Limb (tissue), 2 donors: ENCODE data around the gene EZR.
"Not testable (repeated sequence)": the region's sequence is repeated elsewhere in the genome, so short reads cannot be mapped to it uniquely, and the experiment has no call there.

Source experiments
- DNase-seq, 2 donors: peaks; one replicate each; pipeline ENCODE4 v3.0.0-alpha.2; 2016; ENCODE audit errors: extremely low spot score in 2 of 2

EZR gene

DNA sequence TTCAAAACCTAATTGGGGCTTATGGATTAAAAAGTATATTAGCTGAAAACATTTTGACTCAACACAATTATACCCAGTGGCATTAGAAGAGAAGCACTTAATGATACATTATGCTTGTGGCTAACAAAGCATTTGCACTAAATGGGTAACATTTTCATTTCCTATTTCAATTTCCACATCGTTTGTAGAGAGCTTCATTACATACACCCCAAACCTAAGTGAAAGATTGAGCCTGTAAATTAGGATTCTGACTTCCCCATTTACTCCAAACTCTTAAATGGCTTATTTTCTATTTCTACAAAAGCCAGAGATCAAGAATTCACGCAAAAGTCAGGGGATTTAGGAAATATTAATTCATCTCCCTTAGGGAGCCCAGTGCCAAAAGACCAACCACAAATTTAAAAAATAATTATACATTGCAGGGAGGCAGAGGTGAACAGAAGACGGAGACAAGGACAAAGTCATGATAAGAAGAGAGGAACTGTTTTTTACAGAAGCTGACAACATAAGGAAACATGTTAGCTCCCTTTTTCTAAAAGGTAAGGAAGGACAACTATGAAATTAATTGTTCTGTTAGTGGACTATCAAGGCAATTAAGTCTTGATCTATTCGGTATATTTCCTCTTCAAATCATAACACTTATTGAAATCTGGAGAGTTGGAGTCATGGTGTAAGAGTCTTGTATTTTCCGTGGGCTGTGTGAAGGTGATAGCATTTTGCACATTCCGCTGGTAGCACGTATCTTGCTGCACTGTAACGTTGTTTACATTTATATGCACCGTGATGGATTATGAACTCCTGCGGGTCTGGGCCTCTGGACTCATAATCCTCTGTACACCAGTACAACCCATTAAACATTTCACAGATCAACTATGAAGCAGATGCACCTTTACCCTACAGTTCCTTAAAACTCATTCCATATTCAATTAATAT, 24.8 kb upstream of the EZR start:
- DNase-seq = no peak

DNA sequence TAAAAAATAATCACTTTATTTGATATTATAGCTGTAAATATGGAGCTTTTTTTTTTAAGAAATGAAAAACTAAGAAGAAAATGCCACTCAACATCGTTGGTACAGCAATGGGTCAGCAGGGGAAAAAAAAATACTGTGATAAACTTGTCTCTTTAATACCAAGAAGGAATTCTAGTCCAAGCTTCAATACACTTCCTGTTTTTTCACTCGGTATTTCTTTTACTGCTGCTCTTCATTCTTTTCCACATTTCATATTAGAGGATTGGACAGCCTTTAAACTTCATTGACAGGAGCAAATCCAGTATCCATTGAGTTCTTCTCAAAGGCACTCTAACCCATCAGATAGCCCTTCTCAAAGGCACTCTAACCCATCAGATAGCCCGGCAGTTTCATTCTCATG, 22.2 kb upstream of the EZR start:
- DNase-seq = no peak

DNA sequence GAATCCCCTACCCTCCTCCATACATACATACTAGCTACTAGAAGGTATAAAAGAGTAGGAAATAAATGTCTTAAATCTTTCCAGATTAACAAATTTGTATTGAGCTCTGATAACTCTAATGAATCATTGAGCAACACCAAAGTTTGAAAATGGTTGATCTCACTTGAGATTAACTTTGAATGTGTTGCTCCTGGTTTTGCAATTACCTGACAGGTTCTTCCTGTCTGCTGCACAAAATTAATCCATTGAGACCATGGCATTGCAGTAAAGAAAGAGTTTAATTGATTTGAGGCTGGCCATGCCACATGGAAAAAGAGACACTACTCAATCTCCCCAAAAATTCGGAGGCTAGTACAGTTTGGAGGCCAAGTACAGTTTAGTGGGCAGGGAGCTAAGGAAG, 21.3 kb upstream of the EZR start:
- no peak for DNase-seq

DNA sequence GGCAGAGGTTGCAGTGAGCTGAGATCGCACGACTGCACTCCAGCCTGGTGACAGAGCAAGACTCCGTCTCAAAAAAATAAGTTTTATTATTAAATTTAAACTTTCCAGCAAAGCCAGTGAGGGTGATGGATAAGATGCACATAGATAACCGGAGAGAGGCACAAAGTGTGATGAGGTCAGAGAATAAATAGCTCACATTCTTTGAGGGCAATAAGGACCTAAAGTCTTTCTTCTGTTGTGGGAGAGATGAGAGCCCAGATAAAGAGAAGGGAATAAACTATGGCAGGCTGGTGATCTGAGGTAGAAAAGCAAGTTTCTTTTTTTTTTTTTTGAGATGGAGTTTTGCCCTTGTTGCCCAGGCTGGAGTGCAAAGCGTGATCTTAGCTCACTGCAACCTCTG, 20.6 kb upstream of the EZR start:
- DNase-seq = no peak

DNA sequence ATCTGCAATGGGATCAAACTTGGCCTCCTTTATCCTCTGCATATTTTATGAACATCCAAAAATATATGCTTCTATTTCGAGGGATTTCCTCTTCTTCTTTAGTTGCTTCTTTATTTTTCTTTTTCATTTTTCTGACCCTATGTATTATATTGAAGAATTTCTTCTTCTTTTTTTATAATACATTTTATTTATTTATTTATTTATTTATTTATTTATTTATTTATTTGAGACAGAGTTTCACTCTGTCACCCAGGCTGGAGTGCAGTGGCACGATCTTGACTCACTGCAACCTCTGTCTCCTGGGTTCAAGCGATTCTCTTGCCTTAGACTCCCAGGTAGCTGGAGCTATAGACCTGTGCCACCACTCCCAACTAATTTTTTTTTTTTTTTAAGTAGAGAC, 19.6 kb upstream of the EZR start:
- not testable (repeated sequence) for DNase-seq

DNA sequence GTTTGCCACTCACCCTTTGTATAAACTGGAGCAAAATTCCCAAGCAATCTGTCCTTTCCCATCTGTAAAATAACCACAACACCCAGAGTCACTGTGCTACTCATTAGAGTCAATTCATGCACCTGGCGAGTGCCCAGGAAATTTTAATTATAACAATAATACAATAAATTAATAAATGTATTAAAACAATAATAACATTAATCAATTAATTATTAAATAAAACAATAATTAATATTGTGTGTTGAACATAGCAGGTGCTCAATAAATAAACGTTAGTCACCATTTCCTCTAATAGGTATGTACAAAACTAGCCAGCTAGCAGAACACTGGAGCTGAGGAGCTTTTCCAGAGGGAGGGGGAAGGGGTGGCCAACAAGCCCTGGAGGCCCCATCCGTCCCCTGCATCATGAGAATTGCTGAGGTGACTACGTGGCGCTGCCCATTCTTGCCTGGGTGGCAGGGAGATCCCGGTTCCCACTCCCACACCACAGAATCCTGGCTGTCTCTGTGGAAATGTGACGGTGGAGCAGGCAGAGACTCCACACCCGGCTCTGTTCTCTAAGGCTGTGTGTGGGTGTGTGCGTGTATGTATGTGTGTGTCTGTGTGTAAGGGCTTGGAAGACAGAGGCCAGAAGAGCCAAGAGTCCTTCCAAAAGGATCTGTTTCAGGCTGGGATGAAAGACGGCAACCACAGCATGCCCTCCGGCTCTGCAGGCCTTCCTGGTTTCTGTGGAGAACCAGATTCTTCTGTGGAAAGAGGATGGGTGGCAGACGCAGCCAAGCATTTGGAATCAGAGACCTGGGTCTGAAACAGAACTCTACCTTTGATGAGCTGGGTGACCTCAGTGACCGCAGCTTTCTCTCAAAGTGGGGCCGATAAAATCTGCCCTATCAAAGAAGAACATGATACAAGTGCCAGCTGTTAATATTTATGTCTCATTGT, 18.8 kb upstream of the EZR start:
- no peak for DNase-seq

DNA sequence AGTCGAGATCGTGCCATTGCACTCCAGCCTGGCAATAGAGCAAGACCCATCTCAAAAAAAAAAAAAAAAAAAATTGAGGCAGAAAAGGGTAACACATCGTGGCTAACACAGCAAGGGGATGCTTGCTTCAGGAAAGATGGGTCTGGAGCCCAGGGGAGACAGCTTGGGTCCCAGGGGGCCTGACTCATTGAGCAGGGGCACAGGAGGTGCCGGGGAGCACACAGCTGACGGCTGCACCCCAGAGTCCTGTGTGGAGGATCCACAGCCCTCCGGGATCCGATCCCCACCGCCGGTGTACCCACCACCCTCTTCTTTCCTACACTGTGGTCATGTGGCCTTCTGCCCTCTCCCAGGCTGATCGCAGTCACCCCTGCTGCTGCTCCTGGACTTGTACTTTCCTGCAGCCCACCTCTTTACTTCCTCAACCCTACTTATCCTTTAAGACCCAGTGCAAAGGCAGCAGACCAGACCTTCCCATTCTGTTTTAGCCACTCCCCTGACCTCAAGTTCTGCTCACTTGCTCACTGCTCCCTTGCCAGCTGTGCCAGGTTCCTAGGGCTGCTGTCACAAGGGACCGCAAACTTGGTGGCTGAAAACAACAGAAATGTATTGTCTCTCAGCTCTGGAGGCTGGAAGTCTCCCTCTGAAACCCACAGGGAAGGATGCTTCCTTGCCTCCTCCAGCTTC, 17.6 kb upstream of the EZR start:
- DNase-seq = no peak

DNA sequence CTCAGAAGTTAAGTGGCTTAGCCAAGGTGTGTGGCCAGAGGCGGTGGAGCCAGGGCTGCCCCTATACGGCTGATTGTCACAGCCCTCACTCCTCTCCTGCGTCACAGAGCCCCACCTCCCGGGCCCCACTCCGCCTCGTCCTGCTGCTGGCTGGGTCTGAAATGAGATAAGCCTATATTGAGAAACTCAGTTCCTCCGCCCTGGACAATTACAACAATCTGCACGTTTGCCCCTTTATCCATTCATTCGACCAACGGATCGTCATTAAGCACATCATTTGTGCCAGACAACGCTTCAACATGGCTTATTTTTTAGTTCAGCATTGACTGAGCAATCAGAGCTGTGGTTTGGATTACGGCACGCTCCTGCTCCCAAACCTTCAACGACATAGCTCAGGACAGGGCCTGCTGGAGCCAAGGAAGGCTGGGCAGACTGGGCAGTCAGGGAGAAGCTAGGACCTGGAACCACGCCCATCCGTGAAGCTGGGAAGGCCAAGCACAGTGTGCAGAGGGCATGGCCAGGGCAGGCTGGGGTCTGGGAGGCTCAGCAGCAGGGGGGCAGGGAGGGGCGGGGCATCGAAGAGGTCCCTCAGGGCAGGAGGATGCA, 16.6 kb upstream of the EZR start:
- DNase-seq = no peak

DNA sequence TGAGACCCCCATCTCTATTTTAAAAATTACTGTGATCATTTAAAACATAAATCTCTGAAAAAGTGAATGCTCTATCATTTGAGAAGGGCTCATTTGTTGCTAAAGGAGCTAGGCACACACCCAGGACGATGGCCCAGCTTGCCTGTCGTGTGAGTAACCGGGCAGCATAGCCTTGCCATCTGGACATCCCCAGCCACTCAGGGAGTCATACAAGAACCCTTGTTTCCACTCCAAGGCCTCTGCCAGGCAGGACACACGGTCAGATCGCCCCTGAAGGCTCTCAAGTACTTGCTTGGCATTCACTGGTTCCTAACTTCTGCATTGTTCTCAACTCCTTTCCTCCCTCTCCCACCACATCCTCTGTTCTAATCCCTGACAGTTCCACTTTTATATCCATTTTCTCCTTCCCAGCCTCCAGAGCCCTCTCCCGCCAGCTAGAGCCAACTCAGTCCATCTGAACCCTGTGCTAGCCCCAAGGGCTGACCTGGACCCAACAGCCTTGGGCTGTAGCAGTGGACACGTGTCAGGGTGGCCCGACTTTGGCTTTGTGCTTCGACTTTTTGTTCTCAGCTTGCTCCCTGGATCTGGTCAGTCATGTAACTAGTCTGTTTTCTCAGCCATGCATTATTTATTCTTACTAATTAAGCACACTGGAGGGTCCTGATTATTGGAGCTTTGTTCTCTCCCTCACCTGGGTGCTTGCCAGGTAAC, 15.7 kb upstream of the EZR start:
- DNase-seq = no peak

DNA sequence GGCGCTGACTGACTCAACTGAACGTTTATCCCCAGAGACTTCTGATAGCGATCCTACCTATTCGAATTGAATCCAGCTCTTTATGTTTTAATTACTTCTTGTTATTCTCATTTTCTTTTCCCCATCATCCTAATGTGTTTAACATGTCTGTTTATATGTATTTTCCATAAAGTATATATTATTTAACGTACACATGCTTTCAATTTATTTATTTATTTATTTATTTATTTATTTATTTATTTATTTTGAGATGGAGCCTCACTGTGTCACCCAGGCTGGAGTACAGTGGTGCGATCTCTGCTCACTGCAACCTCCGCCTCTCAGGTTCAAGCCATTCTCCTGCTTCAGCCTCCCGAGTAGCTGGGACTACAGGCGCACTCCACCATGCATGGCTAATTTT, 13.6 kb upstream of the EZR start:
- DNase-seq = not testable (repeated sequence)

DNA sequence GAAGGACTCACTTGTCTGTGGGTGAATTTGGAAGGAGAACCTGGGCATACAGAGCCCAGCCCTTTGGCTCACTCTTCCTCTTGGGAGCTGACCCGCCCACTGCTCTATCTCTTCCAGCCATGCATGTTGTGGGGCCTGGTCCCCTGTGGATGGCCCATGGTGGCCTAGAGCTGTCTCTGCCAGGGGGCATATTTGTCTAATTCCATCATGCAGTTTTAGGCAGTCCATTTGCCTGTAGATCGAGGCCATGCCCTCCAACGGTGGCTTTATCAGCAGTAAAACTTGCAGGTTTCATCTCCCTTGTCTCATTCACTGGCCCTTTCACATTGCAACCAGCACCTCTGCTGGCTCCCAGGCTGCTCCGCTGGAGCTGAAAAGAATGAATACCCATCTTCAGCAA, 12.9 kb upstream of the EZR start:
- DNase-seq = no peak

DNA sequence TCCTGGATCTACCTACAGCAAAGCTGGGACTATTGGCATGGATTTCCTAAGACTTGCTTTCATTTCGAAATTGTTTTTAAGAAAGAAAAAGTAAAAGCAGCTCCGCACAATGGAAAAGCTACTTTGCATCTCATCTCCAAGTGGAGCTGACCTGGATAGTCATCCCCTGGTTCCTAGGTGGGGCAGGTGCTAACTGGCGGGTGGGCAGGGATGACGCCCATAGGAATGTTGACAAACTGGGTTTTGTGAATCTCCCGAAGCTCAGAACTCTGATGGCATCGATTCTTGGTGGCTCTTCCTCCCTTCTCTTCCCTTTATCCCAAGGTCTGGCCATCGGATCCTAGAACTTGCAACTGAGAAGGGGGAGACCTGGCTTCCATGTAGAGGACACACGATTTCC, 12.4 kb upstream of the EZR start:
- no peak for DNase-seq

DNA sequence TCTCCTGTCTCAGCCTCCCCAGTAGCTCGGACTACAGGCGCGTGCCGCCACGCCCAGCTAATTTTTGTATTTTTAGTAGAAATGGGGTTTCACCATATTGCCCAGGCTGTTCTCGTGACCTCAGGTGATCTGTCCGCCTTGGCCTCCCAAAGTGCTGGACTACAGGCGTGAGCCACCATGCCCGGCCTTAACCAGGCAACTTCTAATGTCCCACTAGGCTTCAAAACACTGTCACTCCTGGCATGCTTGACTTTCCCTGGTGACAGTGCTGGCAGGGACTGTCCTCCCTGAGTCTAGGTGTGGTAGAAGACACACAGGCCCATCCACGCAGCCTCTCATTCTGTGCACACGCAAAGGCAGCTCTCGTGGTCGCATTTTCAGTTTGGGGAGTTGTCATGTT, 11.6 kb upstream of the EZR start:
- no peak for DNase-seq

DNA sequence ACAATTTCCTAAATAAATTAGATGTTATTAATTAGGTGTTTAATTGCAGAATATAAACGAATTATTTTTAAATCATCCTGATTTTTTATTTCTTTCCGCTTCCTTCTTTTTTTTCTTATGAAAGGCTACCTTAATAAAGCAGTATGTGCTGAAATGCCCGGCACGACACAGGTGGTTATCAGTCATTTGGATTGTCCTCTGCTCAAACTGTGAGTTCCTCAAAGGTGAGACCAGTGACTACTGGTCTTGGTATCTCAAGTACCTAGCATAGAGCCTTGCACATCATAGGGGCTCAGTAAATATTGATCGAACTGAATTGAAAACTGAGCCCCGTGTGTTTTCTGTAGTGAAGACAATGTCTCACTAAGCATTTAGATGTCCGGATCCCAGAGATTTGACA, 9.6 kb upstream of the EZR start:
- DNase-seq = no peak

DNA sequence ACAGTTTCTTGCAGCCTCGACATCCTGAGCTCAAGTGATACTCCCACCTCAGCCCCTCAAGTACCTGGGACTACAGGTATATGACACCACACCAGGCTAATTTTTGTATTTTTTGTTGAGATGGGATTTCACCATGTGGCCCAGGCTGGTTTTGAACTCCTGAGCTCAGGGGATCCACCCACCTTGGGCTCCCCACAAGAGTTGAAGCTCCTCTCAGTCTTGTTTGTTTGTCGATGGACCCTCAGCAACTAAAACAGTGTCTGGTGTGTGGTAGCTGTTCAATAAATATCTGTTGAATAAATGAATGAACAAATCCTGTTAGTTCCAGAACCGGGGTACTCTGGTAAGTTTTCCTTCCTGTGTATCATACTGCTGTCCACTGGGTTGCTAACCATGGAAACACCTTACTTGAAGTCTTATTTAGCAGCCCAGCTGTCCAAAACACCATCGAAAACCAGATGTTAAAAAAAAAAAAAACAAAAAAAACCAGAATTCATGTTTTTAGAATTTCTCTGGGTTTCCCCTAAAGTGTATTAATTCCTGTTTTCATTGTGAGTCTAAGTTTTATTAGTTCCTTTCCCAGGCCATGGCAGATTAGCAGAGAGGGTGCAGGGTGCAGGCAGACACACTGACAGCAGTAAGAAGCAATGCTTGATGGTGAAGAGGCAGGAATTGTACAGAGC, 7.8 kb upstream of the EZR start:
- DNase-seq = no peak

DNA sequence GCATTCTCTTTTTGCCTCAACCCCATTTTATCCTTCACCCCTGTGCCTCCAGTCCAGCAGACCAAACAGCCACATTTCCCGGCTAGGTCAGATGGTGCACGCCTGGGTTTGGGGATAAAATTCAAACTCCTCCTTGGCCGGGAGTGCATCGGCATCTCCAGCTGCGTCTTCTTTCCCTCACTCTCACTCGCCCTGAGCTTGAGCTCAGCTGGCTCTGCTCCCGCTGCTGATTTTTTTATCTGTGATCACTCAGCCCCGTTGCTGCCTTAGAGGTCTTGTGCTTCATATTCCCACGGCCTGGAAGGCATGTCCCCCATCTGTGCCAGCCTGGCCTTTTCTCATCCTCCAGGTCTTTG, 6.8 kb upstream of the EZR start:
- no peak for DNase-seq

DNA sequence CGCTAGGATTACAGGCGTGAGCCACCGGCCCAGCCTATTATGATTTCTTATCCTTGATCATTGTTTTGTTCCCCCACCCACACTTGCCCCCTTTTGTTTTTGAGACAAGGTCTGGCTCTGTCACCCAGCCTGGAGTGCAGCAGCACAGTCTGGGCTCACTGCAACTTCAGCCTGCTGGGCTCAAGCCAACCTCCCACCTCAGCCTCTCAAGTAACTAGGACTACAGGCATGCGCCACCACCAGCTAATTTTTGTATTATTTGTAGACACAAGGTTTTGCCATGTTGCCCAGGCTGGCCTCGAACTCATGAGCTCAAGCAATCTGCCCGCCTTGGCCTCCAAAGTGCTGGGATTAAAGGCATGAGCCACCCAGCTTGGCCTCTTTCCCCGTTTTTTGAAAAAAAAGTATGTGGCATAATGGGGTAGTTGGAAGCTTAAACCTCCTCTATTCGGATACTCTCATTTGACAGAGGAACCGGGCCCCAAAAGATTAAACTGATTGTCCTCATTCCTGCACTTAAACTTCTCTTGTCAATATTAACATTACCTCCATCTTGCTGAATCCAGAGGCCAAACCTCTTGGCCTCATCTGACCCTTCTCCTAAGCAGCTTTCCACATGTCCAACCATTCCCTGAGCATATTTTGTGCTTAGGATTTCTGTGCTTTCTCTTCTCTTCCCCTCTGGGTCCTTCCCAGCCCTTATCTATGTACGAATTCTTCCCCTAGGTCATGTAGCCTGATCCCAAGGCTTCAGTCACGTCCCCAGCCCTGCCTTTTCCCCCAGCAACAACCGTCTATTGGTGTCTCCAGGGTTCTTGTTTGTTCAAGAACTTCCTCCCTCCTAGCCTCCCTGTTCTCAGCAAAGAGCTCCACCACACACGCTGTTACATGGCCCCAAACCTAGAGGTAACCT, 6.1 kb upstream of the EZR start:
- DNase-seq = no peak

DNA sequence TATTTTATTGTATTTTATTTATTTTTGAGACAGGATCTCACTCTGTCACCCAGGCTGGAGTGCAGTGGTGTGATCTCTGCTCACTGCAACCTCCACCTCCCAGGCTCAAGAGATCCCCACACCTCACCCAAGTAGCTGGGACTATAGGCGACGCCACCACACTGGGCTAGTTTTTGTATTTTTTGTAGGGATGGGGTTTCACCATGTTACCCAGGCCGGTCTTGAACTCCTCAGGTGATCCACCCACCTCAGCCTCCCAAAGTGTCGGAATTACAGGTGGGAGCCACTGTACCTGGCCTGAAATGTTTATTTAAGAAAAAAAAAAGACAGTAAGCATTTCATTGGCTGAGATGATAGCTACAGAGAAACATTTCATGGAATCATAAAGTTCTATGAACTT, 4.4 kb upstream of the EZR start:
- not testable (repeated sequence) for DNase-seq

DNA sequence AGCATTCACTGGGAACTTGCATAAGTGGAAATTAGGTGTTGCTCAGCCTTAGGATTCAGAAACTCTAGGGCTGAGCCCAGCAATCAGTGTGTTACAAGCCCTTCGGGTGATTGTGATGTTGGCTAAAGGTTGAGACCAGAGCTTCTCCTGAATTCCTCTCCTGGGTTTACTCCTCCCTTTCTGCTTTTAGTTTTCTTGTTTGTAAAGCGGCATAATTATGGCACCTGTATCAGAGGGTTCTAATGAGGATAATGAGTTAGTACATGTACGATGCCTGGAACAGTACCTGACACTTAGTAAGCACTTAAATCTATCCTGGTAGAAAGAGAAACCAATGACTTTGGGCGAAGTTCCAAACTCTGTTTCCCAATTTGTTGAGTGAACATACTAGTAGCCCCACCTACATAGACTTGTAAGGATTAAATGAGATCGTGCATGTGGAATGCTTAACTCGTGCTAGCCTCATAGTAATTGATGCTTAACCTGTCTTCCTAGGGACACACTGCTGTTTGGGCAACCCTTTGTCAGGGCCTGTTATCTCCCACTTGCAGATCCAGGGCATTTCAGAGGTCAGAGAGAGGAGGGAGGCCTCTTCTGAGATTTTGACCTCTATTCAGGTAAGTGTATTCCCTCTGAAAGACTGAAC, 932 bp upstream of the EZR start:
- DNase-seq = no peak
